ENCODE data around the gene SH3GLB2. TPM values are rescaled to one million over a fixed set of nuclear protein-coding genes. Genes with fewer than 3 reads are reported as not detected.

SH3GLB2 gene
- total RNA-seq, 4 donors from 2014 or later, result 35.1 to 126 (median 81.8) TPM

- no peak for DNase-seq
- H3K9me3 ChIP-seq, result no peaks in the 10 kb centered on the region
- intact Hi-C loops (cut with DNase I; ENCODE audit: low total_unique reads), result no loop called here
- H3K27me3 ChIP-seq, result no peaks in the 10 kb centered on the region
- no peak overlapping the region for H3K4me3 ChIP-seq
- H3K36me3 ChIP-seq, result no peaks in the 10 kb centered on the region
- TF ChIP-seq CTCF (IDR thresholded peaks at IDR 0.05), result no peak
- no peak for TF ChIP-seq POLR2A (IDR thresholded peaks at IDR 0.05)
- no peak overlapping the region for H3K27ac ChIP-seq
- H3K4me1 ChIP-seq, result no peaks in the 10 kb centered on the region
These were observed 16.4 kb downstream of the SH3GLB2 start for GRCh38 chr9:129011761-129012181.

- intact Hi-C loops (cut with DNase I; ENCODE audit: low total_unique reads), result no loop called here
- H3K36me3 ChIP-seq, result no peaks in the 10 kb centered on the region
- no peaks in the 10 kb centered on the region for H3K27me3 ChIP-seq
- H3K4me3 ChIP-seq, result no peak overlapping the region
- TF ChIP-seq POLR2A (IDR thresholded peaks at IDR 0.05) (no peak), CTCF (IDR thresholded peaks at IDR 0.05) (no peak)
- H3K9me3 ChIP-seq, result no peaks in the 10 kb centered on the region
- no peaks in the 10 kb centered on the region for H3K4me1 ChIP-seq
- DNase-seq, result no peak
- no peak overlapping the region for H3K27ac ChIP-seq
These were observed 17.0 kb downstream of the SH3GLB2 start for GRCh38 chr9:129011170-129011569.

GRCh38 chr9:129010267-129010975 lies 17.7 kb downstream of the SH3GLB2 start:
- no peak for DNase-seq
- intact Hi-C loops (cut with DNase I; ENCODE audit: low total_unique reads), result no loop called here
- H3K9me3 ChIP-seq, result no peaks in the 10 kb centered on the region
- no peak overlapping the region for H3K4me3 ChIP-seq
- H3K27ac ChIP-seq, result no peak overlapping the region
- no peaks in the 10 kb centered on the region for H3K27me3 ChIP-seq
- no peak for TF ChIP-seq POLR2A (IDR thresholded peaks at IDR 0.05)
- TF ChIP-seq CTCF (IDR thresholded peaks at IDR 0.05), result no peak
- H3K4me1 ChIP-seq, result no peaks in the 10 kb centered on the region
- H3K36me3 ChIP-seq, result no peaks in the 10 kb centered on the region

GRCh38 chr9:129009584-129010141 lies 18.5 kb downstream of the SH3GLB2 start:
- no peaks in the 10 kb centered on the region for H3K36me3 ChIP-seq
- intact Hi-C loops (cut with DNase I; ENCODE audit: low total_unique reads), result no loop called here
- no peak for TF ChIP-seq POLR2A (IDR thresholded peaks at IDR 0.05)
- TF ChIP-seq CTCF (IDR thresholded peaks at IDR 0.05), result no peak

GRCh38 chr9:129008986-129009583 lies 19.0 kb downstream of the SH3GLB2 start:
- intact Hi-C loops (cut with DNase I; ENCODE audit: low total_unique reads), result no loop called here
- no peak for TF ChIP-seq CTCF (IDR thresholded peaks at IDR 0.05)
- no peak for TF ChIP-seq POLR2A (IDR thresholded peaks at IDR 0.05)
- no peaks in the 10 kb centered on the region for H3K9me3 ChIP-seq
- H3K27me3 ChIP-seq, result no peaks in the 10 kb centered on the region
- no peak overlapping the region for H3K4me3 ChIP-seq
- H3K27ac ChIP-seq, result no peak overlapping the region
- DNase-seq, result no peak
- no peaks in the 10 kb centered on the region for H3K36me3 ChIP-seq
- no peaks in the 10 kb centered on the region for H3K4me1 ChIP-seq

More at GRCh38 chr9:129009584-129010141, 18.5 kb downstream of the SH3GLB2 start:
- H3K4me1 ChIP-seq, result no peaks in the 10 kb centered on the region
- H3K4me3 ChIP-seq, result no peak overlapping the region
- H3K9me3 ChIP-seq, result no peaks in the 10 kb centered on the region
- H3K27me3 ChIP-seq, result no peaks in the 10 kb centered on the region
- DNase-seq, result no peak
- no peak overlapping the region for H3K27ac ChIP-seq
